Uterus (tissue), 4 donors: Measurements from ENCODE around the gene VKORC1L1. TPM values are rescaled to one million over a fixed set of nuclear protein-coding genes. Genes with fewer than 3 reads are reported as not detected.

ENCODE experiments used
- DNase-seq, 2 donors: peaks; one replicate each; pipeline ENCODE4 v3.0.0-alpha.2; 2019 to 2020
- H3K27ac ChIP-seq, 2 donors: fragments of 200-600 bp; sonication (generic); 1 replicate in 1 of 2; 2 replicates in 1 of 2; pipeline ENCODE4 v1.5.1; 2016 to 2018
- H3K27me3 ChIP-seq, 2 donors: fragments of 200-600 bp; sonication (generic); one replicate each; pipeline ENCODE4 v1.5.1; 2018 to 2019; ENCODE audit warnings: control low read depth in 1 of 2
- H3K36me3 ChIP-seq, 2 donors: fragments of 200-600 bp; sonication (generic); one replicate each; pipeline ENCODE4 v1.5.1; 2019; ENCODE audit warnings: control low read depth in 1 of 2
- H3K4me1 ChIP-seq, 2 donors: fragments of 200-600 bp; sonication (generic); one replicate each; pipeline ENCODE4 v1.5.1; 2018 to 2019; ENCODE audit warnings: control low read depth in 1 of 2
- H3K4me3 ChIP-seq, 2 donors: fragments of 200-600 bp; sonication (generic); 1 replicate in 1 of 2; 2 replicates in 1 of 2; pipeline ENCODE4 v1.5.1; 2018 to 2019; ENCODE audit warnings: mild to moderate bottlenecking in 1 of 2
- H3K9me3 ChIP-seq, 2 donors: fragments of 200-600 bp; sonication (generic); one replicate each; pipeline ENCODE4 v1.5.1; 2019; ENCODE audit warnings: control low read depth in 1 of 2
- CTCF ChIP-seq, 4 experiments: fragments of 200-600 bp in 2 of 4; fragments of 450-650 bp in 2 of 4; sonication (generic) in 2 of 4; IDR thresholded peaks; one replicate each; pipeline ENCODE4 v1.5.1; 2016 to 2019; ENCODE audit warnings: antibody characterized with exemption in 4 of 4, mild to moderate bottlenecking in 2 of 4, moderate library complexity in 1 of 4
- POLR2A ChIP-seq, 2 donors: fragments of 450-650 bp; IDR thresholded peaks; one replicate each; pipeline ENCODE4 v1.6.1; 2016; ENCODE audit warnings: antibody characterized with exemption in 2 of 2, mild to moderate bottlenecking in 1 of 2, moderate library complexity in 1 of 2
- intact Hi-C: fragments of 100-400 bp; cut with DNase I; formaldehyde crosslinking; loops from one replicate; pipeline ENCODE4 v1.15.1; 2023; ENCODE audit warnings: low total_unique reads
- small RNA-seq: library from RNA; depleted of rRNA; stranded (forward); fragments of <200 nt; gene quantifications from one replicate; pipeline ENCODE3, GENCODE V24; 2016
- total RNA-seq, 4 donors: library from RNA; depleted of rRNA in 3 of 4; stranded (reverse); fragments of >200 nt in 3 of 4; gene quantifications; one replicate each; pipeline versions ENCODE4 v1.1.0 to v1.2.4, GENCODE V29; 2014 to 2023
- donor health status: DM: yes; HTN: yes; CAD: no.

The VKORC1L1 gene
- total RNA-seq, 4 donors from 2014 or later = 12.3 to 33.9 (median 20.6) TPM

GRCh38 chr7:66007232-66007631 lies 134.4 kb downstream of the VKORC1L1 start:
- no peaks in the 10 kb centered on the region for H3K27me3 ChIP-seq
- no peak overlapping the region for H3K27ac ChIP-seq
- no peaks in the 10 kb centered on the region for H3K9me3 ChIP-seq
- H3K4me3 ChIP-seq = no peak overlapping the region
- DNase-seq = no peak
- H3K4me1 ChIP-seq = no peaks in the 10 kb centered on the region
- no peaks in the 10 kb centered on the region for H3K36me3 ChIP-seq
- TF ChIP-seq POLR2A (IDR thresholded peaks at IDR 0.05) = no peak
- no peak for TF ChIP-seq CTCF (IDR thresholded peaks at IDR 0.05)
- intact Hi-C loops = no loop called here

Small RNA genes within 50 kb of the gene (small RNA-seq; reads per million reads assigned to genes)
- gene AC073261.1 (not detected), gene RNU6-973P (not detected)

Other genes with a start within 250 kb of the VKORC1L1 start
- 10 to 100 TPM in 3 of 4 donors, 1 to 10 TPM in 1; 8.2 to 48.9 (median 32.8) TPM for gene GUSB, start 109.1 kb downstream of the VKORC1L1 start, total RNA-seq
- 10 to 100 TPM in 3 of 4 donors, 1 to 10 TPM in 1; 7.2 to 63.2 (median 22.4) TPM for gene ASL, start 202.7 kb downstream of the VKORC1L1 start, total RNA-seq
- gene CRCP, start 241.8 kb downstream of the VKORC1L1 start, total RNA-seq = 10 to 100 TPM in 3 of 4 donors, 1 to 10 TPM in 1; 8.5 to 39.7 (median 37.6) TPM